BLaER1 (cell line): Measurements from ENCODE around the gene ULK4.
A peak's percentile ranks its signal among the peaks of the same experiment; 100 is the strongest.

ENCODE experiments used
- H3K27ac ChIP-seq: shearing (Covaris generic); formaldehyde crosslinking; 2 replicates; pipeline ENCODE4 v1.8.1; 2022
- H3K27me3 ChIP-seq: shearing (Covaris generic); formaldehyde crosslinking; 2 replicates; pipeline ENCODE4 v1.8.1; 2022
- H3K36me3 ChIP-seq: shearing (Covaris generic); formaldehyde crosslinking; 2 replicates; pipeline ENCODE4 v1.8.1; 2022
- H3K4me1 ChIP-seq: shearing (Covaris generic); formaldehyde crosslinking; 2 replicates; pipeline ENCODE4 v1.8.1; 2022
- H3K4me2 ChIP-seq: shearing (Covaris generic); formaldehyde crosslinking; 2 replicates; pipeline ENCODE4 v1.8.1; 2022
- H3K4me3 ChIP-seq: shearing (Covaris generic); formaldehyde crosslinking; 2 replicates; pipeline ENCODE4 v1.8.1; 2022
- H3K9ac ChIP-seq: shearing (Covaris generic); formaldehyde crosslinking; 2 replicates; pipeline ENCODE4 v1.8.1; 2022
- H3K9me3 ChIP-seq: shearing (Covaris generic); formaldehyde crosslinking; 2 replicates; pipeline ENCODE4 v1.8.1; 2022
- H4K20me1 ChIP-seq: shearing (Covaris generic); formaldehyde crosslinking; 2 replicates; pipeline ENCODE4 v1.8.1; 2022
- Cebpa-rat ChIP-seq: shearing (Covaris generic); IDR thresholded peaks from 2 replicates; pipeline ENCODE4 v1.8.1; 2022

ULK4 gene

DNA sequence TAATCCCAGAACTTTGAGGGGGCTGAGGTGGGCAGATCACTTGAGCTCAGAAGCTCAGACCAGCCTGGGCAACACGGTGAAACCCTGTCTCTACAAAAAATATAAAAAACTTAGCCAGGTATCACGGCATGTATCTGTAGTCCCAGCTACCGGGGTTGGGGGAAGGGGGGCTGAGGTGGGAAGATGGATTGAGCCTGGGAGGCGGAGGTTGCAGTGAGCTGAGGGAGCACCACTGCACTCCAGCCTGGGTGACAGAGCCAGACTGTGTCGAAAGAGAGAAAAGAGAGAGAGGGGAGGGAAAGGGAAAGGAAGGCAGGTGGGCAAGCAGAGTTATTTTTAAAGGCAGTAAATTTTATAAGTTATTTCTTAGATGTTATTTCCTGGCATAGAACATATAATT is 368.1 kb downstream of the ULK4 start:
- peaks cover 29% of the 10 kb centered on the region for H3K4me1 ChIP-seq
- TF ChIP-seq Cebpa-rat: no peak
- H3K4me3 ChIP-seq: no peak overlapping the region
- H3K9me3 ChIP-seq: no peaks in the 10 kb centered on the region
- H3K27ac ChIP-seq: no peak overlapping the region
- no peaks in the 10 kb centered on the region for H3K36me3 ChIP-seq
- no peaks in the 10 kb centered on the region for H3K27me3 ChIP-seq
- H4K20me1 ChIP-seq: no peaks in the 10 kb centered on the region
- H3K9ac ChIP-seq: no peak overlapping the region
- H3K4me2 ChIP-seq: no peak overlapping the region

DNA sequence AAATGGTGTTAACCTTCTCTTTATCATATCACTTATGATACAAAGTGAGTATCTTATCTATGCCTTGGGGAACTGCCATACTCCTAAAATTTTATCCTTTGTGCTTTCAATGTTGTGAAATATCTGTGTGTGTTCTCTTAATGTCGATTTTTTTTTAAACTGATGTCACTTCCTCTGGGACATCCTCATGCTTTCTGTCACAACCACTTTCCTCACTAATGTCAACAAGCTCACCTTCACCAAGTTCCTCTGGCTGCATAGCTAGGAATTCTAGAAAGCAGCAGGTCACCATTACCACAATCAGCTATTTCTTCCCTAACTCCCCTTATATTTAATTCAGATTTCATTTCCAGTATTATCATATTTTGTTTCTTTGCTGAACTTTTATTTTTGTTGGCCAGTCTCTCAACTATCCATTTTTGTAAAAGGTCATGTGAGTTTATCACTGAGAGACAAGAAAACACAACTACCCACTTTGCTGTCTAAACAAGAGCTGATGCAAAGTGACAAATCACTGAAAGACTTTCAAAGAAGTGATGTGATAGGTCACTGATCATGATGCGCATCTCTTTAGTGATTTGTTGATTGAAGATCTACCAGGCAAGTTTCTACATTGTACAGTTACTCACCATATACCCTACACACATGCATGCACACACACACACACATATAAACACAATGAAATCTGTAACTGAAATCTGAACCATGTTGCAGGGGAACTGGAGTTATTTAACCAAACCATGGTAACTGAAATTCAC is 369.0 kb downstream of the ULK4 start:
- Histone ChIP-seq H4K20me1 (no peaks in the 10 kb centered on the region), H3K27me3 (no peaks in the 10 kb centered on the region), H3K4me3 (no peak overlapping the region), H3K9me3 (no peaks in the 10 kb centered on the region), H3K36me3 (no peaks in the 10 kb centered on the region), H3K9ac (no peak overlapping the region), H3K4me1 (peaks cover 25% of the 10 kb centered on the region), H3K27ac (no peak overlapping the region), H3K4me2 (no peak overlapping the region)
- TF ChIP-seq Cebpa-rat: no peak

DNA sequence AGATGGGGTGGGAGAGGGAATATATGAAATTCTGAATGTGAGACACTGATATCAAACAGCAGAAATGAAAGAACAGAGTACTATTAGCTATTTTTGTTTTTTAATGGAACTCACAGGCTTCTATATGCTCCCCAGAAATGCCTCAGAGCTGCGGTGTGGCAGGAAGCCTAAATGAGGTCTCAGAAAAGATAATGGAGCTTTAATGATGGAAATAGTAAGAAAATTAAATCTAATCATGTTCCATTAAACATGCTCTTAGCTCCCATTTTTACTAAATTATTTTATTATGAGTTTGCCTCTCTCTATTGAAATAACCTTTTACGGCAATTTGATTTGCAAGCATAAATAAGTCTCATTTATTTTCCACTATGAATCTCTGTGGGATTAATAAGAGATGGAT is 378.9 kb downstream of the ULK4 start:
- Histone ChIP-seq H3K4me3 (no peak overlapping the region), H3K9me3 (no peaks in the 10 kb centered on the region), H3K27me3 (no peaks in the 10 kb centered on the region), H3K4me2 (no peak overlapping the region), H3K9ac (no peak overlapping the region), H4K20me1 (no peaks in the 10 kb centered on the region), H3K4me1 (no peaks in the 10 kb centered on the region), H3K27ac (no peak overlapping the region), H3K36me3 (no peaks in the 10 kb centered on the region)
- TF ChIP-seq Cebpa-rat: no peak

GRCh38 chr3:41581700-41582099 is 380.2 kb downstream of the ULK4 start:
- H3K27ac ChIP-seq: no peak overlapping the region
- no peak overlapping the region for H3K4me3 ChIP-seq
- H3K4me2 ChIP-seq: no peak overlapping the region
- H3K36me3 ChIP-seq: no peaks in the 10 kb centered on the region
- no peaks in the 10 kb centered on the region for H3K4me1 ChIP-seq
- H3K9me3 ChIP-seq: no peaks in the 10 kb centered on the region
- H4K20me1 ChIP-seq: no peaks in the 10 kb centered on the region
- TF ChIP-seq Cebpa-rat: no peak
- H3K9ac ChIP-seq: no peak overlapping the region
- no peaks in the 10 kb centered on the region for H3K27me3 ChIP-seq

GRCh38 chr3:41580274-41580959 is 381.5 kb downstream of the ULK4 start:
- Histone ChIP-seq H4K20me1 (no peaks in the 10 kb centered on the region), H3K9me3 (no peaks in the 10 kb centered on the region), H3K4me3 (no peak overlapping the region), H3K27ac (no peak overlapping the region), H3K9ac (no peak overlapping the region), H3K4me2 (no peak overlapping the region), H3K4me1 (no peaks in the 10 kb centered on the region), H3K27me3 (no peaks in the 10 kb centered on the region), H3K36me3 (no peaks in the 10 kb centered on the region)
- no peak for TF ChIP-seq Cebpa-rat

GRCh38 chr3:41579861-41580260 is 382.0 kb downstream of the ULK4 start:
- Histone ChIP-seq H3K9me3 (no peaks in the 10 kb centered on the region), H3K9ac (no peak overlapping the region), H3K27ac (no peak overlapping the region), H3K4me3 (no peak overlapping the region), H4K20me1 (no peaks in the 10 kb centered on the region), H3K4me1 (no peaks in the 10 kb centered on the region), H3K27me3 (no peaks in the 10 kb centered on the region), H3K4me2 (no peak overlapping the region), H3K36me3 (no peaks in the 10 kb centered on the region)
- no peak for TF ChIP-seq Cebpa-rat

DNA sequence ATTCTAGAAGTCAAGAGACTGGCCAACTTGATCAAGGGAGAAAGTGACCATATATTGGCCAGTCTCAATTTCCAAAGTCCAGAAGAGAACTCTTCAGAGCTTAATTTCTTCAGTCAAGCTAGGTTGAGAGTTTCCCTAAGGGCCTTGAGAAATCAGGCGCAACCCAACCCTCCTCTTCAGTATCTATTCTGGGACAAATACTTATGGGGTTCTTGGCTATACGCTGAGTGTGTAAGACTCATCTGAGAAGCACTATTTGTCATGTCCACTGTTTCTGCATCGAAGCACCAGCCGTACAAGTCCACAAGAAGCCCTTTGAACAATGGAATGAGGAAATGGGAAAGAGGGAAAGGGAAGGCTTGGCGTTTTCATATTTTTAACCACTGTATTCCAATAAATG is 383.1 kb downstream of the ULK4 start:
- Histone ChIP-seq H3K4me2 (no peak overlapping the region), H3K9me3 (no peaks in the 10 kb centered on the region), H3K27ac (no peak overlapping the region), H3K36me3 (no peaks in the 10 kb centered on the region), H3K27me3 (no peaks in the 10 kb centered on the region), H3K4me1 (peaks cover 1% of the 10 kb centered on the region; the same call in 1 of the 2 replicates), H4K20me1 (no peaks in the 10 kb centered on the region), H3K4me3 (no peak overlapping the region), H3K9ac (no peak overlapping the region)
- TF ChIP-seq Cebpa-rat: no peak

DNA sequence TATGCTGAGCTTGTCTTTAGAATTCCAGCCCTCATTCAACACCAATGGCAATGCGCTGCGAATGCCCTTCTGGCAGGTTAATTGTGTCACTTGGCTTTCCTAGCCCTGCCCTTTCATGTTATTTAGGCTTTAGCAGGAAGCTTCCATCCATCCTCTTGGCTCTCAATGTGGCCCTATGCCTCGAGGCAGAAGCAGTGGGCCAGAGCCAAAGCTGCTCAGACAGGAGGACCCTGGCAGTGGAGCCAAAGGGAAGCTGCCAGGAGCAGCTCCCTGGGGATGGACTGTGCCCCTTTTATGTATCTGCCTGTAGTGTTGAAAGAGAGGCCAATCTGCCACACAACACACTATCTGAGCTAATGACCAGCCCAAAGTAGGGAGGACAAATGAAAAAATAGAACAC is 386.2 kb downstream of the ULK4 start:
- Histone ChIP-seq H3K4me3 (no peak overlapping the region), H3K9me3 (no peaks in the 10 kb centered on the region), H3K9ac (no peak overlapping the region), H3K4me2 (no peak overlapping the region), H4K20me1 (no peaks in the 10 kb centered on the region), H3K27ac (no peak overlapping the region), H3K27me3 (no peaks in the 10 kb centered on the region), H3K36me3 (no peaks in the 10 kb centered on the region), H3K4me1 (peaks cover 20% of the 10 kb centered on the region)
- no peak for TF ChIP-seq Cebpa-rat

DNA sequence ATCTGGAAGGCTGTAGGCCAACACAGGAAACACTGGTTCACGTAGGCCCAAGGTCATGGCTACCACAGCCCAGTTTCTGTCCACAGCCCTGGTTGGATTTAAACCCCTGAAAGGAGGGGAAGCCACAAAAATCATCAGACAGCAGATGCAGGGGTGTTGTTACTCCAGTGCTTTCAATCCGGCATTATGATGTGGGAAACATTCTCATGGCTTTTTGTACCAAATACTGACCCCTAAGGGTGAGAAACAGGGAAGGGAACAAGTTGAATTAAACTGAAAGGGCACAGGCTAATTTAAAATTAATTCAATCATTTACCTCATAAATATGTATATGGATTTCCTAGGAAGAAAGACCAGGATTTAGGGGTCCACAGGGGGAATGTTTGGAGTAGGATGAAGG is 387.0 kb downstream of the ULK4 start:
- Histone ChIP-seq H3K27me3 (no peaks in the 10 kb centered on the region), H3K27ac (no peak overlapping the region), H4K20me1 (no peaks in the 10 kb centered on the region), H3K4me1 (peaks cover 20% of the 10 kb centered on the region), H3K4me3 (no peak overlapping the region), H3K9me3 (no peaks in the 10 kb centered on the region), H3K36me3 (no peaks in the 10 kb centered on the region), H3K9ac (no peak overlapping the region), H3K4me2 (no peak overlapping the region)
- no peak for TF ChIP-seq Cebpa-rat

DNA sequence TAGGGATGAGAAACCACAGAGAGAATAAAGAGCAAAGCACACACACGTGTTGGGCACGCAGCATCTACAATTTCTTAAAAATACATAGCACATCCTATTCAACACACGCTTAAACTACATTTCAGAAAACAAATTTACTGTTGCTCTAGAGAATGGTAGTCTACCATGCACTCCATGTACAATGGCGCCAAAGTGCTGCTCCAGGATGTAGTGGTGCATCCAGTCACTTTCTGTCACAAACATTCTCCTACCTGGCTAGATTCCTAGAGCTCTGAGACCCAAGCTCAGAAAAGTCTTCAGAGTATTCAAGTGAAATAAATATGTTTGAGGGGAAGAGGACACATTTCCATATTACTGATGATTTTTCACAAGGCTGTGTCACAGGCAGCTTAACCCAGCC is 388.3 kb downstream of the ULK4 start:
- peak overlapping the region; percentile 61 for H3K4me2 ChIP-seq
- H3K9ac ChIP-seq: no peak overlapping the region
- H3K4me3 ChIP-seq: no peak overlapping the region
- H3K27me3 ChIP-seq: no peaks in the 10 kb centered on the region
- H4K20me1 ChIP-seq: no peaks in the 10 kb centered on the region
- H3K4me1 ChIP-seq: peaks cover 20% of the 10 kb centered on the region
- H3K36me3 ChIP-seq: no peaks in the 10 kb centered on the region
- no peak overlapping the region for H3K27ac ChIP-seq
- no peak for TF ChIP-seq Cebpa-rat
- H3K9me3 ChIP-seq: no peaks in the 10 kb centered on the region
